OCI-LY3 (cell line): Measurements from ENCODE around the gene MIGA2.
A peak's percentile ranks its signal among the peaks of the same experiment; 100 is the strongest.

Source experiments
- H2AFZ ChIP-seq: fragments of 200-600, 300-600 bp; shearing (Covaris generic); 2 replicates; pipeline ENCODE4 v1.6.0; 2014; ENCODE audit warnings: antibody characterized with exemption, low read depth, low read length
- H3K27ac ChIP-seq: fragments of 200-600, 300-600 bp; sonication (generic); 2 replicates; pipeline ENCODE4 v1.5.1; 2014; ENCODE audit warnings: mild to moderate bottlenecking, low read length, moderate library complexity, mixed read lengths
- H3K27me3 ChIP-seq: fragments of 200-600, 300-600 bp; sonication (generic); 2 replicates; pipeline ENCODE4 v1.6.1; 2014; ENCODE audit warnings: low read depth, low read length, mixed read lengths
- H3K36me3 ChIP-seq: fragments of 200-600, 300-600 bp; sonication (generic); replicated peaks from 2 replicates; pipeline ENCODE3; 2014; ENCODE audit warnings: low read depth, low read length, mixed read lengths
- H3K4me1 ChIP-seq: fragments of 300-600, 200-600 bp; sonication (generic); 2 replicates; pipeline ENCODE4 v1.6.1; 2014; ENCODE audit warnings: low read length, mixed read lengths
- H3K4me2 ChIP-seq: fragments of 200-600, 300-600 bp; sonication (generic); 2 replicates; pipeline ENCODE4 v1.6.1; 2014; ENCODE audit warnings: low read length, mixed read lengths
- H3K4me3 ChIP-seq: fragments of 300-600, 200-600 bp; sonication (generic); 2 replicates; pipeline ENCODE4 v1.5.1; 2014; ENCODE audit warnings: antibody characterized with exemption, mild to moderate bottlenecking, low read length, moderate library complexity
- H3K79me2 ChIP-seq: fragments of 300-600, 200-600 bp; shearing (Covaris generic); 2 replicates; pipeline ENCODE4 v1.6.1; 2014; ENCODE audit warnings: mild to moderate bottlenecking, low read length, mixed read lengths
- H3K9ac ChIP-seq: fragments of 300-600, 200-600 bp; shearing (Covaris generic); 2 replicates; pipeline ENCODE4 v1.6.0; 2014; ENCODE audit warnings: mild to moderate bottlenecking, low read length, moderate library complexity
- H3K9me3 ChIP-seq: fragments of 200-600, 300-600 bp; shearing (Covaris generic); 2 replicates; pipeline ENCODE4 v1.6.1; 2014; ENCODE audit warnings: low read length, mixed read lengths; ENCODE audit not compliant: insufficient read depth
- H4K20me1 ChIP-seq: fragments of 200-600, 300-600 bp; sonication (generic); 2 replicates; pipeline ENCODE4 v1.6.1; 2016; ENCODE audit warnings: low read length, mixed read lengths; ENCODE audit not compliant: insufficient read depth
- CTCF ChIP-seq: fragments of 200-600, 300-600 bp; sonication (generic); IDR thresholded peaks from 2 replicates; pipeline ENCODE4 v1.5.1; 2014; ENCODE audit warnings: antibody characterized with exemption, low read length, low read depth
- EZH2phosphoT487 ChIP-seq: fragments of 200-600 bp; shearing (Covaris generic); IDR thresholded peaks from 2 replicates; pipeline ENCODE4 v1.6.1; 2018; ENCODE audit warnings: antibody characterized with exemption, mixed run types, low read depth

MIGA2 gene

DNA sequence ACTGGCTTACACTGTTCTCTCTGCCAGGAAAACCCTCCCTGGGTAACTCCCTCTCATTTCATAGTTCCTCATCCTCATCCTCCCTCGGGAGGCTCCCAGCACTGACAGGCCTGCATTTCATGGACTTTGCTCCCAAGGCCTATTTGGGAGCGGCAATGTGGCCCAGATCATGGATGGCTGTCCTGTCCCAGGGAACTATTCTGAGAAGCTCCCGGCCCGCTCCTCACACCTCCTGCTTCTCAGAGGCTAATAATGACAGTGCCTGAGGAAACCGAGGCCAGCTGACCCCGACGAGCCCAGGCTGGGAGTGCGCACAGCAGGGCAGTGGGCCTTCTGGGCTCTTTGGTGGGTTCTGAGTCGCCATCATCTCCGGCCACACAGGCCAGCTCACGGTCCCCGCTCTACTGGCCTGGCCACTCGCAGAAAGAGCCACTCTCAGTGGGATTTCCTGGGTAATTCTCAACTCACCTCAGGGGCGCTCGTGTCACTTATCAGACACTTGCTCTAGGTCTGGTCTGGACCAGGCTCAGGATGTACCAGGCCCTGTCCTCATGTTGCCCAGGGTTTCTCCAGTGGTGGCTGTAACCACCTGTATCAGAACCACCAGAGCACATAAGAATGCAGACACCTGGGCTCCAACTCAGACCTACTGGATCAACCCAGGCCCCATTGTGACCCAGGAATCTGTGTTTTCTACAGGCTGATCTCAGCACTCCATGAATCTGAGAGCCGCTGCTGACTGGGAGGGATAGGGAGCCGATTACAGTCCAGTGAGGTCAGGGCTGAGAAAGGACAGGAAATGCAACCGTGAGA, 42.5 kb downstream of the MIGA2 start:
- Histone ChIP-seq H3K27ac (no peak overlapping the region), H2AFZ (no peak overlapping the region), H3K36me3 (no peaks in the 10 kb centered on the region), H3K4me1 (peaks cover 8% of the 10 kb centered on the region), H3K9me3 (no peaks in the 10 kb centered on the region), H3K27me3 (no peaks in the 10 kb centered on the region), H3K4me3 (no peak overlapping the region), H4K20me1 (no peaks in the 10 kb centered on the region; the same call in 1 of the 2 replicates), H3K4me2 (no peak overlapping the region), H3K79me2 (peaks cover 23% of the 10 kb centered on the region), H3K9ac (no peak overlapping the region)
- no peak for TF ChIP-seq CTCF
- no peak for TF ChIP-seq EZH2phosphoT487

DNA sequence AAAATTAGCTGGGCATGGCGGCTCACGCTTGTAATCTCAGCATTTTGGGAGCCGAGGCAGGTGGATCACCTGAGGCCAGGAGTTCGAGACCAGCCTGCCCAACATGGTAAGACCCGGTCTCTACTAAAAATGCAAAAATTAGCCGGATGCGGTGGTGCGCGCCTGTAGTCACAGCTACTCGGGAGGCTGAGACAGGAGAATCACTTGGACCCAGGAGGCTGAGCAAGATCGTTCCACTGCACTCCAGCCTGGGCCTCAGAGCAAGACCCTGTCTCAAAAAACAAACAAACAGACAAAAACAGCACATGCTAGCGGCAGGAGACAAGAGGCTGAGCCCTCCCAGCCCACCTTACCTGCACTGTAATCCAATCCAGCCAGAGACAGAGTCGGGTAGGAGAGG, 43.4 kb downstream of the MIGA2 start:
- peaks cover 8% of the 10 kb centered on the region for H3K4me1 ChIP-seq
- peak overlapping the region; percentile 44; the same call in 1 of the 2 replicates for H3K9ac ChIP-seq
- no peak overlapping the region for H2AFZ ChIP-seq
- no peak for TF ChIP-seq EZH2phosphoT487
- TF ChIP-seq CTCF: no peak
- H3K36me3 ChIP-seq: no peaks in the 10 kb centered on the region
- H3K9me3 ChIP-seq: no peaks in the 10 kb centered on the region
- H3K79me2 ChIP-seq: peaks cover 23% of the 10 kb centered on the region
- H4K20me1 ChIP-seq: no peaks in the 10 kb centered on the region; the same call in 1 of the 2 replicates
- H3K27me3 ChIP-seq: no peaks in the 10 kb centered on the region
- peak overlapping the region; percentile 93 for H3K4me3 ChIP-seq
- H3K4me2 ChIP-seq: peak overlapping the region; percentile 84
- no peak overlapping the region for H3K27ac ChIP-seq

DNA sequence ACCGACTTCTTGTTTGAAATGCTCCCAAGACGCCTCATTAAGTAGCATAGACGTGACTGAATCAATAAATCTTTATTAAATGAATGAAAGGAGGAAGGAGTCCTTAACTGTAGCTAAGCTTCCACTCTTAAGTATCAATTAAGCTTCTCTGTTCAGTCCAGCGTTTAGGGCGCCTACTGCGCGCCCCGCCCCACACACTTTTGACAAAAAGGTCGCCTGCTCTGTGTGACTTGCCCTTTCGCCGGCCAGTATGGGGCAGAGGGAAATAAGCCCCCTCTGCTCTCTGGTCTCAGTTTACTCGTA, 43.8 kb downstream of the MIGA2 start:
- Histone ChIP-seq H3K79me2 (peaks cover 23% of the 10 kb centered on the region), H3K27ac (no peak overlapping the region), H3K4me3 (peak overlapping the region; percentile 93), H3K9me3 (no peaks in the 10 kb centered on the region), H3K27me3 (no peaks in the 10 kb centered on the region), H3K4me2 (peak overlapping the region; percentile 84), H3K4me1 (peaks cover 8% of the 10 kb centered on the region), H3K9ac (peak overlapping the region; percentile 44), H3K36me3 (no peaks in the 10 kb centered on the region), H2AFZ (peak overlapping the region; percentile 69; the same call in 1 of the 2 replicates), H4K20me1 (no peaks in the 10 kb centered on the region; the same call in 1 of the 2 replicates)
- TF ChIP-seq CTCF (no peak), EZH2phosphoT487 (no peak)

GRCh38 chr9:129080601-129081387, 44.4 kb downstream of the MIGA2 start, which contains the start of gene DOLPP1:
TSS of gene DOLPP1 (plus strand) at chr9:129081111. CDS start at chr9:129081132, 21 bp downstream.
- Histone ChIP-seq H3K4me1 (peaks cover 8% of the 10 kb centered on the region), H3K4me3 (peak within 1 kb of the TSS; percentile 93), H3K36me3 (peaks cover 2% of the 10 kb centered on the region), H3K79me2 (peaks cover 23% of the 10 kb centered on the region), H3K27ac (peak within 1 kb of the TSS; percentile 53), H4K20me1 (no peaks in the 10 kb centered on the region; the same call in 1 of the 2 replicates), H3K9me3 (no peaks in the 10 kb centered on the region), H3K9ac (peak within 1 kb of the TSS; percentile 79), H2AFZ (peak within 1 kb of the TSS; percentile 93), H3K4me2 (peak within 1 kb of the TSS; percentile 93), H3K27me3 (no peaks in the 10 kb centered on the region)
- TF ChIP-seq EZH2phosphoT487: no peak
- TF ChIP-seq CTCF: no peak
